ENCODE results near the gene TYMP. TPM values are rescaled to one million over a fixed set of nuclear protein-coding genes. Genes with fewer than 3 reads are reported as not detected.

The TYMP gene
- polyA plus RNA-seq, 1 of the 3 experiments (the other 2 are of a cell fraction) = 1.7 TPM

GRCh38 chr22:50569041-50569459 is 39.2 kb upstream of the TYMP start (continued):
- TF ChIP-seq RFX5 (IDR thresholded peaks at IDR 0.05; ENCODE audit: low read length) = no peak

- Histone ChIP-seq H3K27ac (ENCODE audit: low read depth in 2 of 2, low read length in 1 of 2) (no peak overlapping the region), H2AFZ (ENCODE audit: low read depth) (no peak overlapping the region), H3K27me3 (ENCODE audit: insufficient read depth) (no peaks in the 10 kb centered on the region), H3K9me3 (no peaks in the 10 kb centered on the region), H3K79me2 (ENCODE audit: insufficient read depth) (no peaks in the 10 kb centered on the region), H3K4me3 (ENCODE audit: low read depth in 2 of 2, low read length in 1 of 2) (no peak overlapping the region), H3K4me2 (no peak overlapping the region), H3K9me2 (no peaks in the 10 kb centered on the region), H3K4me1 (ENCODE audit: control insufficient read depth in 1 of 2, insufficient read depth in 2 of 2, low read depth in 1 of 2, low read length in 1 of 2) (peaks cover 0 to under 1% of the 10 kb centered on the region in 2 experiments; a peak in 1 of 4 replicates), H4K20me1 (ENCODE audit: insufficient read depth) (no peaks in the 10 kb centered on the region), H3F3A (replicated peaks; ENCODE audit: insufficient read depth) (no peaks in the 10 kb centered on the region), H3K36me3 (replicated peaks in 1 of 2; ENCODE audit: control insufficient read depth in 1 of 2, insufficient read depth in 2 of 2, low read length in 1 of 2) (peaks cover 0 to 49% of the 10 kb centered on the region in 2 experiments), H3K9ac (no peak overlapping the region)
- ChIA-PET POLR2A (no interaction called here), CTCF (interaction anchor here (0.9 to 1.3 kb wide), 2 partner anchors 43 to 52 kb away, joined by 3 read pairs; partner anchors contain the start of gene SCO2)
- WGBS (ENCODE audit: low lambda C conversion rate) = 85% methylated on average over 7 of the region's 7 CpGs
- no peak for DNase-seq
- TF ChIP-seq TEAD4 (IDR thresholded peaks at IDR 0.05; ENCODE audit: borderline replicate concordance, insufficient read depth) = no peak
- no peak for TF ChIP-seq ZBTB33 (IDR thresholded peaks at IDR 0.05; ENCODE audit: borderline replicate concordance, low read depth)
- TF ChIP-seq CHD2 (IDR thresholded peaks at IDR 0.05; ENCODE audit: low read length, partially characterized antibody) = no peak
Observed at GRCh38 chr22:50568626-50569025, 38.8 kb upstream of the TYMP start.

- POLR2A ChIA-PET = no interaction called here
- WGBS (ENCODE audit: low lambda C conversion rate) = 77% methylated on average over 7 of the region's 7 CpGs
Observed at GRCh38 chr22:50567721-50568252, 38.0 kb upstream of the TYMP start.

More at GRCh38 chr22:50567721-50568252, 38.0 kb upstream of the TYMP start:
- H2AFZ ChIP-seq (ENCODE audit: low read depth) = no peak overlapping the region
- no peak for DNase-seq
- no peak overlapping the region for H3K27ac ChIP-seq (ENCODE audit: low read depth in 2 of 2, low read length in 1 of 2)
- H3K9ac ChIP-seq = no peak overlapping the region
- peaks cover 0 to 4% of the 10 kb centered on the region in 2 experiments; a peak in 1 of 4 replicates for H3K4me1 ChIP-seq (ENCODE audit: control insufficient read depth in 1 of 2, insufficient read depth in 2 of 2, low read depth in 1 of 2, low read length in 1 of 2)
- H3K9me3 ChIP-seq = no peaks in the 10 kb centered on the region
- H3K4me2 ChIP-seq = no peak overlapping the region
- TF ChIP-seq EZH2phosphoT487 (IDR thresholded peaks at IDR 0.05; ENCODE audit: borderline replicate concordance, low read depth) (no peak), FOXM1 (IDR thresholded peaks at IDR 0.05; ENCODE audit: low read depth) (no peak), CHD2 (IDR thresholded peaks at IDR 0.05; ENCODE audit: low read length, partially characterized antibody) (no peak), REST (IDR thresholded peaks at IDR 0.05; ENCODE audit: low read depth, low read length) (no peak), USF1 (IDR thresholded peaks at IDR 0.05; ENCODE audit: borderline replicate concordance, low read depth) (no peak), JUND (IDR thresholded peaks at IDR 0.05) (no peak), NRF1 (IDR thresholded peaks at IDR 0.05; ENCODE audit: low read depth, low read length) (no peak), YY1 (IDR thresholded peaks at IDR 0.05; ENCODE audit: low read depth) (no peak), RXRA (IDR thresholded peaks at IDR 0.05; ENCODE audit: borderline replicate concordance, low read depth) (no peak), FOSL2 (IDR thresholded peaks at IDR 0.05; ENCODE audit: borderline replicate concordance, low read depth) (no peak), FOXJ3 (CRISPR knock-in tag; IDR thresholded peaks at IDR 0.05) (no peak), MAX (IDR thresholded peaks at IDR 0.05; ENCODE audit: low read depth) (no peak), POLR2AphosphoS5 (IDR thresholded peaks at IDR 0.05; ENCODE audit: low read depth, low read length) (no peak), RAD21 (IDR thresholded peaks at IDR 0.05; ENCODE audit: low read length) (no peak), TEAD4 (IDR thresholded peaks at IDR 0.05; ENCODE audit: borderline replicate concordance, insufficient read depth) (no peak), MEF2A (IDR thresholded peaks at IDR 0.05; ENCODE audit: borderline replicate concordance, low read depth) (no peak), MXI1 (IDR thresholded peaks at IDR 0.05; ENCODE audit: low read depth, low read length) (no peak)
- CTCF ChIA-PET = interaction anchor here (0.9 kb wide), 1 partner anchor 53 kb away, joined by 3 read pairs; no protein-coding TSS in a partner anchor
- H3K9me2 ChIP-seq = no peaks in the 10 kb centered on the region
- H3K27me3 ChIP-seq (ENCODE audit: insufficient read depth) = no peaks in the 10 kb centered on the region
- no peak overlapping the region for H3K4me3 ChIP-seq (ENCODE audit: low read depth in 2 of 2, low read length in 1 of 2)
- H4K20me1 ChIP-seq (ENCODE audit: insufficient read depth) = no peaks in the 10 kb centered on the region
- peaks cover 0 to 41% of the 10 kb centered on the region in 2 experiments for H3K36me3 ChIP-seq (replicated peaks in 1 of 2; ENCODE audit: control insufficient read depth in 1 of 2, insufficient read depth in 2 of 2, low read length in 1 of 2)
- H3F3A ChIP-seq (replicated peaks; ENCODE audit: insufficient read depth) = no peaks in the 10 kb centered on the region
- H3K79me2 ChIP-seq (ENCODE audit: insufficient read depth) = no peaks in the 10 kb centered on the region

Data from SK-N-SH (cell line).